Epithelial cell of proximal tubule (primary cell): ENCODE data around the gene UBE2L3. TPM values are rescaled to one million over a fixed set of nuclear protein-coding genes. Genes with fewer than 3 reads are reported as not detected.
"Not testable (repeated sequence)": the region's sequence is repeated elsewhere in the genome, so short reads cannot be mapped to it uniquely, and the experiment has no call there.

Experiments
- DNase-seq: peaks from one replicate; pipeline ENCODE4 v3.0.0-alpha.2; 2011; ENCODE audit warnings: low read depth
- H3K4me3 ChIP-seq: 2 replicates; pipeline ENCODE4 v1.5.1; 2011; ENCODE audit warnings: low read depth, mild to moderate bottlenecking, low read length
- CTCF ChIP-seq: conservative IDR thresholded peaks from 2 replicates; pipeline ENCODE4 v1.5.1; 2012; ENCODE audit warnings: low read depth, mild to moderate bottlenecking, low read length
- total RNA-seq: library from RNA; depleted of rRNA; stranded (reverse); fragments of >200 nt; gene quantifications from 2 replicates; pipeline ENCODE4 v1.2.3, GENCODE V29; 2015

The UBE2L3 gene
- total RNA-seq, 1 donor from 2014 or later, result 102 TPM

- TF ChIP-seq CTCF, result no peak
- no peak for DNase-seq
- no peak overlapping the region for H3K4me3 ChIP-seq
Observed at GRCh38 chr22:21573293-21573734, 5.8 kb downstream of the UBE2L3 start.

GRCh38 chr22:21573750-21574494, 6.4 kb downstream of the UBE2L3 start:
- TF ChIP-seq CTCF, result no peak
- H3K4me3 ChIP-seq, result no peak overlapping the region
- no peak for DNase-seq

- TF ChIP-seq CTCF, result no peak
- DNase-seq, result no peak
- H3K4me3 ChIP-seq, result no peak overlapping the region
Observed at GRCh38 chr22:21579474-21579851, 11.9 kb downstream of the UBE2L3 start.

- H3K4me3 ChIP-seq, DNase-seq: not testable (repeated sequence)
Observed at GRCh38 chr22:21580623-21581007, 13.1 kb downstream of the UBE2L3 start.

- DNase-seq, H3K4me3 ChIP-seq: not testable (repeated sequence)
Observed at GRCh38 chr22:21581009-21581713, 13.6 kb downstream of the UBE2L3 start.

GRCh38 chr22:21582801-21583740, 15.6 kb downstream of the UBE2L3 start:
- H3K4me3 ChIP-seq, result no peak overlapping the region
- TF ChIP-seq CTCF, result no peak
- no peak for DNase-seq

- DNase-seq, result no peak
- no peak for TF ChIP-seq CTCF
- H3K4me3 ChIP-seq, result no peak overlapping the region
Observed at GRCh38 chr22:21585389-21585788, 17.9 kb downstream of the UBE2L3 start.
